Activated T-cell treated with anti-CD3 and anti-CD28 coated beads, Interleukin-2, amount 50 U/mL, for 1 hour (primary cell): ENCODE results near the gene S100B.
A peak's percentile ranks its signal among the peaks of the same experiment; 100 is the strongest.
"Not testable (repeated sequence)": the region's sequence is repeated elsewhere in the genome, so short reads cannot be mapped to it uniquely, and the experiment has no call there.

ENCODE experiments used
- DNase-seq: peaks from one replicate; pipeline ENCODE4 v3.0.0-alpha.2; 2020

S100B gene

DNA sequence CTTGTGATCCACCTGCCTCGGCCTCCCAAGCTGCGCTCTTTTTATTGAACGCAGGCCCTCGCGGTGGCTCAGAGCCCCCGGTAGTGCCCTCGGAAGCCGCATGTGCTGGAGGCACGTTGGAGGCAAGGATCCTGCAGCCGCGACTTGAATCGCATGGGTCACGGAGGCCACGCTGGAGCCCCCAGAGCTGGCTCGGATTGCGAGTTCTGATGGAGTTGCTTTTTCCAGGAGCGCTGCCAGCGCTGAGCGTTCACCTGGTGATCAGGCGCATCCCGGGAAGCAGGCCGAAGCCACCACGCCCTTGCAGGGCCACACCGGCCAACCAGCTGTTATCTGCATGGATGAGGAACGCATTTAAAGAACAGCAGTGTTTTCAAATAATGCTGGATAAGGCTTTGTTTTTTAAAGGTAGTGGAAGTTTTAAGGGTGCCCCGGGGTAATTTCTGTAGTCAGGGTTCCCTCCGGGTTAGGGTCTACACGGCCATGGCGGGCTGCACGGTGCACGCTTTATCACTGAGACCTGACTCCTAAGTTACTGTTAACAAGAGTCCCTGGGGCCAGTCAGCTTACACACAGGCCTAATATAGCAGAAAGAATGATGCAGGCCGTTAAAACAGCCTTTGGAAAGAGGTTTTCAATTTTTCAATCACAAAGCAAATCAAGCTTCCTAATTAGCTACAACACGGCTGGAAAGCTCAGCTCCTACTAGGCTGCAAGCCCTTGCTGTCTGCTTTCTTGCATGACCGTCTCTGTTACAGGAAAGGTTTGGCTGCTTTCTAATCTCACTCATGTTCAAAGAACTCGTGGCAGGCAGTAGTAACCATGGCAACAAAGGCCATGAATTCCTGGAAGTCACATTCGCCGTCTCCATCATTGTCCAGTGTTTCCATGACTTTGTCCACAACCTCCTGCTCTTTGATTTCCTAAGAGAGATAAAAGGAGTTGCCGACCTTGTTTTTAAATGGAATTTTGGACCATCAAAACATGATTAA is 6.0 kb downstream of the S100B start:
- no peak for DNase-seq

GRCh38 chr21:46597896-46598343 is 7.0 kb downstream of the S100B start:
- no peak for DNase-seq

DNA sequence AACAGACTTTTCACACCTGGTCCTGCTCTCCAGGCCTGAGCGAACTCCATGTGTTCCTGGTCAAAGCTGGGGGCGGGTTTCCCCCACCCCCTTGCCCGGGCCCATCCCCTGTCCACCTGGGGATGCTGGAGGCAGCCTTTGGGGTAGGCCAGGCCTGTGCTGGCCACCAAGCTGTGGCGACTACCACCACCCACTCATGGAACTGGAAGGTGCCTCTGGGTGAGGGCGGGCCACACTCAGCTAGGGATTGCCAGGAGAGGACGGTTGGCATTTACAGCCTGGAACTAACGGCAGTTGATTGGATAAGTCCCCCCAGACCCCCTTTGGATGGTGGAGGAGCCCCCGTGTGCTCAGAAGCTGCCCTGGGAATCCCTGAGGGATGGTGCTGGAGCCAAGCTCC is 7.9 kb downstream of the S100B start:
- no peak for DNase-seq

GRCh38 chr21:46596201-46596600 is 8.7 kb downstream of the S100B start:
- no peak for DNase-seq

- no peak for DNase-seq
Measured at GRCh38 chr21:46594276-46594675, 10.6 kb downstream of the S100B start.

- no peak for DNase-seq
Measured at GRCh38 chr21:46585191-46585953, 19.5 kb downstream of the S100B start.

DNA sequence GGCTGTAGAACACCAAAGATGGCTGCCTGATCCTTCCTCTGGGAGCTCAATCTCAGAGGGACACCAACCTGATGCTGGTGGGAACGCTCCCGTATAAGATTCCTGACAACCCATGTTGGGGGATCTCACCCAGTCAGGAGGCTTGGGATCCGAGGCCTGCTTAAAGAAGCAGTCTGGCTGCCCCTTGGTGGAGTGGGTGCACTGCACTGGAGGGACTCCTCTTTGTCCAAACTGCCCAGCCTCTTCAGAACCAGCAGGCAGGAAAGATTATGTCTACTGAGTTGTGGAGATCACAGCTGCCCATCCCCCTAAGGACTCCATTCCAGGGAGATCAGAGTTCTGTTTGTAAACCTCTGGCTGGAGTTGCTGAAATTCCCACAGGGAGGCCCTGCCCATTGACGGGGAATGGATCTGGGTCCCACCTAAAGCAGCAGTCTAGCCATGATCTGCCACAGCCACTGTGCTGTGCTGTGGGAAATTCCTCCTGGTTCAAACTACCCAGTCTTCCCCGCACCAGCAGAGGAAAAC is 23.0 kb downstream of the S100B start:
- no peak for DNase-seq

- DNase-seq = not testable (repeated sequence)
Measured at GRCh38 chr21:46579394-46579793, 25.5 kb downstream of the S100B start.

GRCh38 chr21:46577786-46578185 is 27.1 kb downstream of the S100B start:
- DNase-seq = not testable (repeated sequence)

GRCh38 chr21:46572850-46573249 is 32.0 kb downstream of the S100B start:
- no peak for DNase-seq

- DNase-seq = no peak
Measured at GRCh38 chr21:46570631-46571030, 34.3 kb downstream of the S100B start.

DNA sequence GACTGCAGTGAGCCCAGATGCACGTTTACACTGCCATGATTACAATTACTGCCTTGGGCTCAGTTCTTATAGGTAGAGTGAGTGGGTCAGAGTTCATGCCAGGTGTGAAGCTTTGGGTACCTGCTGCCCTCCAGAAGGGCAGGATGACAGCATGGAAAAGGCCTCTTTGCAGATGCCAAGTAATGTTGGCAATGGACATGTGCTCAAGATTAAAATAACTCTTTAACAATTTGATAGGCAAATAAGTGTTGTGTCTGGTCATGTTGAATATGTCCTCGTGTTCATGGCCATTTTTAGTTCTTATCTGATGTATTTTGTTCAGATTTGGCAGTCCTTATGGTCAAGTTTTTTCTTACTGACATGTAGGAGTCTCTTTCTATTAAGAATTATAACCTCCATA is 34.8 kb downstream of the S100B start:
- DNase-seq = no peak

DNA sequence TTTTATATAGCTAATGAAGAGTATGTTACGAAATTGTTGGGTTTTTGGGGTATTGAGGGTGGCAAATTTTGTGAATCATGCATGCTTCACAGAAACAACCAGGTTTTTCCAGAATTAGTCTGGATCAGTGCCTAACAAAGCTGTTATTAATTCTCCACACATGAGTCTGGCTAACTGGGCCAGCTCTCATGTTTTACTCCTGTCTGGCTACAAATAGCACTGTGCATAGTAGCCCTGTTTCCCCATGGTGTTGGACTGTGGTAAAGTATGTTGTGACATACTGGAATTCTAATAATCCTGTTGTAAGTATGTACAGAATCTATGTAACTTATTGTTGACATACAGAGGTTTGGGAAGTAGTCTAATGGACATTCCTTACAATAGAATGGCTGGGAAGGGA is 35.8 kb downstream of the S100B start:
- no peak for DNase-seq

DNA sequence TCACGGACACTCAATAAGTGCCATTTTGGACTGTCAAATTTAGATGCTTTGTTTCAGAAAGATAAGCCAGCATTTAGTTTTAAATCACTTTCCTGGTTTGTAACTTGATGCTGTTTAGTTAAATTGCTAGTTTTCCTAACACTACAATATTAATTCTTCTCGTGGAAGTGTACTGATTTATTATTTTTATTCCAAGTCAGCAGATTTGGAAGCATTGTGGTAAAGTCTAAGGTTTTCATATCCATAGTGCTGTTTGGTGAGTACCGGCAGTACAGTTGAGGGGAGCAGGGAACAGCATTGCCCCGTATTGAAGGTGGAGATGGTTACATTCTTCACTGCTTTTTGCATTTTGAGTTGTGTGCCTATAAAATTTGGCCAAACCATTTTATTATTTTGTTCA is 36.3 kb downstream of the S100B start:
- no peak for DNase-seq

- DNase-seq = no peak
Measured at GRCh38 chr21:46567348-46567747, 37.5 kb downstream of the S100B start.

GRCh38 chr21:46564391-46564790 is 40.5 kb downstream of the S100B start:
- no peak for DNase-seq

DNA sequence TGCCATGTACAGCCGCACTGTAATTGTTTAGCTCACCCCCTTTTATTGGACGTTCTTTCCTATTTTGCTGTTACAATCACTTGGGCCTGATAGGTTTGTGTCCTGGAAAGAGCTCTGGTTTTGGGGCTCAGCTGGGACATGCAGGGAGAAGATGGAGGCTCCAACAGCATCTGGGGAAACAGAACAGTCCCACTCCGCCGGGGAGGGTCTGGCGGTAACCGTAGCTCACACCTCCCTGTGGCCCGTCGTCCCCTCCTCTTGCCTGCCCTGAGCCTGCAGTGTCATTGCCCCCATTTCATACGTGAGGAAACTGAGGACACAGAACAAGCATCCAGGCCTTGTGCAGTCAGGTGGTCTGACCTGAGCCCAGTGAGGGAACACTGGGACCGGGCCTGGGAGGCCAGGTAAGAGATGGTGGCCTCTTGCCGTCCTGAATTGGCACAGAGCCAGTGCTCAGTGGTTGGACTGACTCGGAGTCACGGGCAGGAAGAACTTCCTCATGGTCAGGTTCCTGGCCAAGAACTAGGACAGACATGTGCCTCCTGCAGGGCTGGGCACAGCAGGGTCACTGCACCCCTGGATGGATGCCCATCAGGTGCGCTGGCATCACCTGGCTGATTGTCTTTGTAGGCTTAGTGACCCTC is 41.8 kb downstream of the S100B start:
- no peak for DNase-seq

DNA sequence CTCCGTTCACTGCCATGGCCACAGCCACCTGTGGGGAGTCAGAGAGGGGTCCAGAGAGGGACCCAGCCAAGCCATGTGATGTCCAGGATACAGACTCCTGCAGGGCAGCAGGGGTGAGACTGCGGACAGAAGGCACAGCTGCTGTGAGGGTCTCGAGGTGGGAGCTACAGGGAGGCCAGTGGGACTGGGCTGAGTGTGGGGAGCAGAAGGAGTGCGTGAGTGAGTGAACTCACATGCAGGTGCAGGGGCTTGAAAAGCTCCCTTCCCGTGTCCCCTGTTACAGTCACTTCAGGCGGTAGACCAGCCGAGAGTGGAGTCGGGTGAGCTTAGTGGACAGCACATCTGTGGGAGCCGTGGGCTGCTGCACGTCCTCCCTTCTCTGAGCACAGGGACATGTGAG is 42.4 kb downstream of the S100B start:
- DNase-seq = no peak

GRCh38 chr21:46561445-46562090 is 43.3 kb downstream of the S100B start:
- no peak for DNase-seq

GRCh38 chr21:46560568-46561444 is 44.1 kb downstream of the S100B start:
- DNase-seq = no peak

GRCh38 chr21:46559291-46559983 is 45.4 kb downstream of the S100B start:
- DNase-seq = peak; percentile 67
